Renal cortical epithelial cell (primary cell): ENCODE data around the gene ZIC2. TPM values are rescaled to one million over a fixed set of nuclear protein-coding genes. Genes with fewer than 3 reads are reported as not detected.
"Not testable (repeated sequence)": the region's sequence is repeated elsewhere in the genome, so short reads cannot be mapped to it uniquely, and the experiment has no call there.

Experiments used
- DNase-seq: peaks from one replicate; pipeline ENCODE4 v3.0.0-alpha.2; 2011; ENCODE audit warnings: low read depth
- total RNA-seq: library from RNA; depleted of rRNA; stranded (reverse); fragments of >200 nt; gene quantifications from 2 replicates; pipeline ENCODE4 v1.2.3, GENCODE V29; 2014

ZIC2 gene
- not detected in 2 replicates for total RNA-seq

DNA sequence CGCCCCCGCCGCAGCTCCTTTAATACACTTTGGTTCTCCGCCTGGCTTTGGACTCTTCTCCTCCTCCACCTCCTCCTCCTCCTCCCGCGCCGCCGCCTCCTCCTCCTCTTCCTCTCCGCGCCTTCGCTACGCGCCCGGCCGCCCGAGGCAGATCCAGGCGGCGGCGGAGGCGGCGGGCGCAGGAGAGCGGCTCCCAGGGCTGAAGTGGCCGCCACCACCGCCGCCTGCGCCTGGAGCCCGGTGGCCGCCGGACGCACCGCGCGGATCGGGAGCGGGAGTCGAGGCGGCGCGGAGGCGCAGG, at the start of gene ZIC2:
Gene ZIC2 (plus strand): TSS at position 50 of the 301 bp plus-strand sequence. CDS start 281 bp downstream, outside the sequence.
- no peak for DNase-seq

DNA sequence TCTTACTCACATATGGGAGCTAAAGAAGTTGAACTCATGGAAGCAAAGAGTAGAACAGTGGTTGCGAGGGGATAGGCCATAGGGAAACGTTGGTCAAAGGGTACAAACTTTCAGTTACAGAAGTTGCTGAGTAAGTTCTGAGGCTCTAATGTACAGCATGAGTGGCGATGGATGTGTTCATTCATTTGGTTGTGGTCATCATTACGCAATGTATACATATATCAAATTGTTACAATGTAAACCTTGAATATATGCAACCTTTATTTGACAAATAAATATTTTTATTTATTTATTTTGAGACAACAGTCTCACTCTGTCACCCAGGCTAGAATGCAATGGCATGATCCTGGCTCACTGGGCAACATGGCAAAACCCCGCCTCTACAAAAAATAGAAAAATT, 48.7 kb upstream of the ZIC2 start:
- no peak for DNase-seq

GRCh38 chr13:99935772-99936171, 45.8 kb upstream of the ZIC2 start:
- DNase-seq = no peak

GRCh38 chr13:99938635-99939034, 42.9 kb upstream of the ZIC2 start:
- DNase-seq = no peak

GRCh38 chr13:99941086-99941485, 40.5 kb upstream of the ZIC2 start:
- no peak for DNase-seq

- DNase-seq = no peak
Measured at GRCh38 chr13:99941911-99942310, 39.7 kb upstream of the ZIC2 start.

GRCh38 chr13:99944102-99944501, 37.5 kb upstream of the ZIC2 start:
- no peak for DNase-seq

DNA sequence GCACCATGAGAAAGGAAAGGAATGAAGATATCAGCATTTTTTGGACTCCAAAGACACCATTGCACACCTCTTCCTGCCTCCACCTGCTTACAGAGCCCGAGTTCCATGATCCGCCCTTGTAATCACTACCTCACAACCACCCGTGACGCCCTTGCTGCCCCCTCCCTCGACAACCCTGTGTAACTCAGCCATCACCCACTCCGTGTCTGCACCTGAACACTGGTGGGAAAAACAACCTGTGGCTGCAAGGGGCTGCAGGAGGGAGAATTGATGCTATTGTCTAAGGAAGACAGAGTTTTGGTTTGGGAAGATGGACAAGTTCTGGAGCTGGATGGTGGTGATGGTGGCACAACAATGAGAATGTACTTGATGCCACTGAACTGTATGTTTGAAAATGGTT, 37.0 kb upstream of the ZIC2 start:
- DNase-seq = no peak

DNA sequence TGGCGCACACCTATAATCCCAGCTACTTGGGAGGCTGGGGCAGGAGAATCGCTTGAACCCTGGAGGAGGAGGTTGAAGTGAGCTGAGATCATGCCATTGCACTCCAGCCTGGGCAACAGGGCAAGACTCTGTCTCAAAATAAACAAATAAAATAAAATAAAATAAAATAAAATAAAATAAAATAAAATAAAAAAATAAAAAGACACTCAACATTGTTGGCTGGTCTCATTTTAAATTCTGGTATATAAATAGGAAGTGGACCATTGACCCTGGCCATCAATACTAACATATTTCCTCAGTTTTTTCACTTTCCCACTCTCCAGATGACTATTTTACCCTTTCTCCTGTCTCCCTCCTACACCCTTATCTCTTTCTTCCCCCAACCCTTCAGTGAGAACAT, 36.1 kb upstream of the ZIC2 start:
- DNase-seq = not testable (repeated sequence)

DNA sequence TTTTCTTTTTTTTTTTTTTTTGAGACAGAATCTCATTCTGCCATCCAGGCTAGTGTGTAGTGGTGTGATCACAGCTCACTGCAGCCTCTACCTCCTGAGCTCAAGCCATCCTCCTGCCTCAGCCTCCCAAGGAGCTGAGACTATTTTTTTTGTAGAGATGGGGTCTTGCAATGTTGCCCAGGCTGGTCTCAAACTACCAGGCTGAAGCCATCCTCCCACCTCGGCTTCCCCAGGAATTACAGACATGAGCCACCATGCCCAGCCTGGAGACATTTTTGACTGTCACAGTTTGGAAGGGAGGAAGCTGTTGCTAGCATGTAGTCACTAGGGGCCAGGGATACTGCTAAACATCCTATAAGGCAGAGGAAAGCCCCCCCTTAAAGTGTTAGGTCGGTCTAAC, 33.9 kb upstream of the ZIC2 start:
- no peak for DNase-seq

DNA sequence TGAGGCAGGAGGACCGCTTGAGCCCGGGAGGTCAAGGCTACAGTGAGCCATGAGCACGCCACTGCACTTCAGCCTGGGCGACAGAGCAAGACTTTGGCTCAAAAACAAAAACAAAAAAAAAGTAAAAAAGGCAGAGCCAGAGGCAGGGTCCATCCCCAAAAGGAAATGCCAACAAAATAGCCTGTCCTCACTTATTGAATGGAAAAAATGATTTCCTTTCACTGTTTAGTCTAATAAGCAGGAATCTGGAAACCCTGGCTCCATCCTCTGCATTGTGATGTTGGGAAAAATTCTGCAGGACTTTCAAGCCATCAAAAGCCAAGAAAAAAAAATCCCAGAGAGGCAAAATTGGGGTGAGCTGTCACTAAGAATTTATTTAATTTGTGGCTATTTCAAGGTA, 33.2 kb upstream of the ZIC2 start:
- no peak for DNase-seq

- DNase-seq = no peak
Measured at GRCh38 chr13:99948907-99949678, 32.5 kb upstream of the ZIC2 start.

DNA sequence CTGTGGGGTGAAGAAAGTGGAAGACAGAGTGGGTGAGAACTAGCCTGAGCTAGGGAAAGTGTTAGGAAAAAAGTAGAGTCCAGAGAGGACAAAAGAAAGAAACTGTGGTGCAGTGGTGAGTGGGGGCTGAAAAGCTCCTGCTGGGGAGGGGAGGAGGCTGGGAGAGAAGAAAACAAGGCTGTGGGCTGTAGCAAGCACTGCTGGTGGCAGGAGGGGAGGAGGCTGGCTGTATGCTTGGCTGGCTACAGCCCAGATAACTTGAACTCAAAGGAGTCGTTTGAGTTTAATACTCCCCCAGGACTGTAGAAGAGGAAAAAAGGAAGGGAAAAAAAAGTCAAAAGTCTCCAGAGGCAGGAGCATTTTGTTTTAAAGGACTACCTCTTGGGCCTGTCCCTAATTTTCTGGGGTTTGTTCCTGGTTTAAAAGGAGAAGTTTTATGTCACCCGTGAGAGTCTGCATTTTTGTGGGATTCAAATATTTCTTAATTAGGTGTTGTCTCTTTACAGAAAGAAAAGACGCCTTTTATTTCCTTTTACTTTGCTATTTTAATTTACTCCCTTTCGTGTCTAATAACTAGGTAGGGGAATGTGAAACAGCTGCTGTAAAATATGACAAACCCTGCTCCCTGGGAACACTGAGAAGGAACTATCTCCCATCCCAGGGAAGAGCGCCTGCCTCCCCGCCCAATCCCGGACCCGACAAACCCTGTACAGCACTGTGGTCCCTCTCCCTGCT, 31.7 kb upstream of the ZIC2 start:
- DNase-seq = no peak

DNA sequence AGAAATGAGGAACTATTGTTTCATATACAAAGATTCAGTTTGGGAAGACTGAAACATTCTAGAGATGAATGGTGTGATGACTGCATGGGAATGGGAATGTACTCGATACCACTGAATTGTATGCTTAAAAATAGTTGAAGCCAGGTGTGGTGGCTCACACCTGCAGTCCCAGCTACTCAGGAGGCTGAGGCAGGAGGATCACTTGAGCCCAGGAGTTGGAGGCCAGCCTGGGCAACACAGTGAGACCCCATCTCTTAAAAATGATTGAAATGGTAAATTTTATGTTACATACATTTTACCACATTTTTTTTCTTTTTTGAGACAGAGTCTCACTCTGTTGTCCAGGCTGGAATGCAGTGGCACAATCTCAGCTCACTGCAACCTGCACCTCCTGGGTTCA, 29.9 kb upstream of the ZIC2 start:
- not testable (repeated sequence) for DNase-seq

DNA sequence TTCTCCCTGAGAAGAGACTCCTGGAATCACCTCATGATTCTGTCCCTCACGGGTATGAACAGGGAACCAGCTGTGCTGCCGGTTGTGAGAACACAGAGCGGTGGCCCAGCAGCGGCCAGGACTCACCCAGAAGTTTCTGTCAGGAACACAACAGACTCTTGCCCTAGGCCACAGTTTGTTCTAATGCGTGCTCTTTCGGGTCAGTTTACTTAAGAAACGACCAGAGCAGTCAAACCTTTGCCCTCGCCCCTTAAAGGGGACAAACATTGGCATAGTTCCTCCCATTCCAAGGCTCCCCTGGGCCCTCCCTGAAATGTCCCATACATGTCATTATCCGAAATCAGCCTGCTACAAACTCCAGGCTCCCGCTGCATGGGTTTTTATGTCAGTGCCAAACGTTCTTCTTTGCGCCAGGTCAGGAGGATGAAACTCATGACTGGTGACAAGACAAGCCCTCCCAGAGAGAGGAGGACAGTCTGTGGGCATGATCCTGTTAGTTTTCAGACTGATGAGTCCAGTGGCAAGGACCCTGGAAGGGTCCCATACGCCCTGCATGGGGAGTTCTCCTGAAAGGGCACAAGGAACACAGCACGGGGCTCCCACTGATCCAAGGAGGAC, 28.3 kb upstream of the ZIC2 start:
- DNase-seq = no peak

GRCh38 chr13:99955107-99955746, 26.4 kb upstream of the ZIC2 start:
- no peak for DNase-seq

DNA sequence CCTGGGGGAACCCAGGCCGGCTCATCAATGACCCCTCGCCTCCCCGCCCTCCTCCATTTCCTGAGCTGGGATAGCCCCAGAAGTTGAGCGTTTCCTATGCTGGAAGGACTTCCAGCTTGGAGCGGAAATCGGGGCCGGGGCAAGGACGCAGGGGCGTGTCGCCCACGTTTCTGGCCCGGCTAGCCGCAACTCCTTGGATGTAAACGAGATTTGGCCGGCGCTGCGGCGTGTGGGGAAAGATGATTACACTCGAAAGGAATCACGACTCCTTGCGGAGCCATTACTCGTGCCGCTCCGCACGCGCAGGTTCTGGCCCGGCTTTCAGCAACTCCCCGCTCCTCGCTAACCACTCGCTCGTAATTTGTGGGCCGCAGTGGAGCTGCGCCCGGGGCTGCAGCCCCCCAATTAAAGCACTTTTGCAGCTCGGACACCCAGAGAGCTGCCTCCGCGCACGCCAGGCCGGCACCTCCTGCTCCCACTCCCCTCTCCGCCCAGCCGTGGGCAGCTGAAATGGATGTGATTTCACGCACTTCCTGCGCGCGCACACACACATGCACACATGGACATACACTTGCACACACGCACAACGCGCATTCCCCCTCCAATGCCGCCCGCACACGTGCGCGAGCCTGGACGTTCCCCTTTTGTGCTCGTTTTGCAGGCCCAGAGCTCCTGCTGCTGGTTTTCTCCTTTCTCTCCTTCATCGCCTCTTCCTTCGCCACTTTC, 25.7 kb upstream of the ZIC2 start:
- DNase-seq = no peak

DNA sequence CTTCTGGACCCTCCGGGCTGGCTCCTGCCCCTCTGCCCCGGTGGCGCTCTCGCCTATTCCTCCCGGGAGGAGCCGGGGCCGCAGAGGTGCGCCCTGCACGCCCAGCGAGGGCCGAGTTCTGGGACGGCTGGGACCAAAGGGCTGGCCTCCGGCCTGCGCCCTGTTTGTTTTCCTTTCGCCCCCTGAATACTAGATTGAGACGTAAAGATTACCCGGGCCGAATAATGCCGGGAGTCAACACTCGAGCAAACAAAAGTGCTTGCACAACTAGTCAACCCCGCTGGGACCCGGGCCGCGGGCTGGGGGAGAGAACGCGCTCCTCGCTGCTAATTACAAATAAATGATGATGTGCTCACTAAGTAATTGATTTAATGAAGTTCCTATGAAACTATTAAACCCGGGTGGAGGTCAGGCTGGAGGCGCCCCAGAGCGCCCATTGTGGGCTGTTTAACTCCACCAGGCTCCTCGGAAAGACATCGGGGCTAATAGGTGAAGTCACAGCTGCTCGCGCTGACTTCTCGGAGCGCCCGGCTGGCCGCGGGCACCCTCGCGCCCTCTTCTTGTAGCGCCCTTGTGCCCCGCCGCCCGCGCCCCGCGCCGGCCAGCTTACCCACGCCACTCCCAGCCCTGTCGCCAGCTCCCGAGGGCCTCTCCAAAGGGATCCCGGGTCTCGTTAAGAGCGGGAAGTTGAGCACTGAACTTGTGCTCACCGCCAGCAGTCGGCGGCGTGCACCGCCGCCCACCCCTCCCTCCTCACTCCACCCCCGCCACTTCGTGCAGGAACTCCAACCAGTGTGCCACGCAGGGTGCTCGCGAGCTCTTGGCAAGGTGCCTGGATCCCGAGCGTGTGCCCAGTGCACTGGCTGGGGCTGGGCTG, 24.9 kb upstream of the ZIC2 start:
- DNase-seq = no peak

DNA sequence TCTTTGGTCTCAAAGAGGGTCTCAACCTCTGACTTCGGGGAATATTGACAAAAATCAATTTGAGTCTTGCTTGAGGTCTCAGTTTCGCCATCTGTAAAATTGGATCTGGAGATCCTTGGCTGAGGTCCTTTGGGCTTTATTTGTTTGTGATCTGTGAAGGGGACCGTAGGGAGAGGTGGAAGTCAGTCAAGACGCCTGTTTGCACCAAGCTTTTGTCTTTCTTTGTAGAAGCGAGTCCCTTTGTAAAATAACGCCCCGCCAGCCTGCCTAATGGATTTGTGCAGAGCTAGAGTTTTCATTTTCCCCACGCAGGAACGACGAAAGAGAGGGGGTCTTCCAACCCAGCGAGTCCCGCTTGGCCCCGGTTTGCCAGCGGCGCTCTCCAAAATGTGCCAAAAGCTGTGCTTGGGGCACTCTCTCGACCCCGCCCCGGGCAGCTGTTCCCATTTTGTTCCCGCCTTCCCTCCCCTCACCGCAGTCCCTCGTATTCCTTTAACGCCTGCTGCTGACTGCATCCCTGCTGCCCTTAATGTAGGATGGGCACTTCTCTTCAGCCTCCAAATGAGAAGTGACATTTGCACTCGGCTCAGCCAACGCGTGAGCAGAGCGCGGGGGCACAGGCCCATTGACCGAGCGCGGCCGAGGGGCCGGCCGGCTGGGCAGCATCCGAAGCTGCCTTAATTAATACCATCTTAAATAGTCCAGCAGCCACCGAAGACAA, 23.0 kb upstream of the ZIC2 start:
- DNase-seq = no peak

GRCh38 chr13:99959127-99959539, 22.5 kb upstream of the ZIC2 start:
- no peak for DNase-seq
